COLO668 (cell line): ENCODE results near the gene LDLR.
"Not testable (repeated sequence)": the region's sequence is repeated elsewhere in the genome, so short reads cannot be mapped to it uniquely, and the experiment has no call there.

ENCODE experiments used
- DNase-seq: peaks from one replicate; lab custom pipeline; 2025; ENCODE audit not compliant: unreplicated experiment; lab: John Stamatoyannopoulos, UW

The LDLR gene

GRCh38 chr19:11169896-11170678 lies 80.8 kb downstream of the LDLR start:
- DNase-seq, result no peak

GRCh38 chr19:11171144-11171543 lies 81.9 kb downstream of the LDLR start:
- no peak for DNase-seq

GRCh38 chr19:11172576-11172975 lies 83.3 kb downstream of the LDLR start:
- DNase-seq, result no peak

GRCh38 chr19:11173516-11174155 lies 84.4 kb downstream of the LDLR start:
- DNase-seq, result no peak

- no peak for DNase-seq
Measured at GRCh38 chr19:11174336-11174735, 85.1 kb downstream of the LDLR start.

- DNase-seq, result no peak
Measured at GRCh38 chr19:11175920-11176319, 86.7 kb downstream of the LDLR start.

GRCh38 chr19:11176466-11177193 lies 87.4 kb downstream of the LDLR start:
- no peak for DNase-seq

GRCh38 chr19:11177592-11177991 lies 88.3 kb downstream of the LDLR start:
- no peak for DNase-seq

- not testable (repeated sequence) for DNase-seq
Measured at GRCh38 chr19:11179145-11179465, 89.8 kb downstream of the LDLR start.

- no peak for DNase-seq
Measured at GRCh38 chr19:11179716-11180297, 90.5 kb downstream of the LDLR start.

- no peak for DNase-seq
Measured at GRCh38 chr19:11180346-11180745, 91.1 kb downstream of the LDLR start.

GRCh38 chr19:11180975-11181374 lies 91.7 kb downstream of the LDLR start:
- DNase-seq, result not testable (repeated sequence)

GRCh38 chr19:11181488-11181887 lies 92.2 kb downstream of the LDLR start:
- no peak for DNase-seq
